Measurements from ENCODE around the gene KCNK13.
A peak's percentile ranks its signal among the peaks of the same experiment; 100 is the strongest.

Gene KCNK13

GRCh38 chr14:90137807-90138206, 76.0 kb downstream of the KCNK13 start:
- DNase-seq: no peak

- no peak for DNase-seq
These were observed 77.4 kb downstream of the KCNK13 start for GRCh38 chr14:90139199-90139598.

GRCh38 chr14:90140298-90140955, 78.6 kb downstream of the KCNK13 start:
- DNase-seq: no peak

DNA sequence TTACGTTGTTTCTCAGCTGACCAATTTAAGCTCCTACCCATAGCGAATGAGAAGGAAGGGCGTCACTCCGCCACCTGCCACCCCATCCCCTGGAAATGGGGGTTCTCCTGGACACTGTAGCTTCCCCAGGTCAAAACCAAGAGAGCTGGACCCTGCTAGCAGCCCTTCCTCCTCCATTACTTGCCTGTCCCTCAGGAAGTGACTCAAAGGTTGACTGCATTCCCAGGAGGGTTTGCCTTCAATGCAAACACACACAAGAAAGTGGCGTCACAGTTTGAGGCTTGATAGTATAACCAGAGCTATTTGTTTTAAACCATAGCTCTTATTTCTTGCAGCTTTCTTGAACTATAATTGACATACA, 79.1 kb downstream of the KCNK13 start:
- DNase-seq: no peak

- no peak for DNase-seq
These were observed 91.6 kb downstream of the KCNK13 start for GRCh38 chr14:90153429-90153828.

- DNase-seq: no peak
These were observed 92.3 kb downstream of the KCNK13 start for GRCh38 chr14:90154110-90154509.

DNA sequence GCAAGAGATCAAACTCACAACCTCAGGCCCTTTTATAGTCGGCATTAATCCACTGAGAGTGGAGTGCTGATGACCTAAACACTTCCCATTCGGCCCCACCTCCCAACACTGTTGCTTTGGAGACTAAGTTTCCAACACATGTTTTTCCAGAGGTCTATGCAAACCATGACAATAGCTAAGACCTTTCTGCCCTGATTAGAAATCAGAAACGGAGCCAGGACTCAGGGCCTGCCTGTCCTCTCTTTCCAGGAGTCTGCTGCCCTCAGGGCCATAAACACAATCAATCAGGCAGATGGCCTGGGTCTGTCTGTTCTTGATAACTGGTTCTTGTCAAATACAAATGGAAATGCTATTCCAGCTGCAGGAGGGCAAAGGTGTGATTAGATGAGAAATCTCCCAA, 97.4 kb downstream of the KCNK13 start:
- DNase-seq: no peak

DNA sequence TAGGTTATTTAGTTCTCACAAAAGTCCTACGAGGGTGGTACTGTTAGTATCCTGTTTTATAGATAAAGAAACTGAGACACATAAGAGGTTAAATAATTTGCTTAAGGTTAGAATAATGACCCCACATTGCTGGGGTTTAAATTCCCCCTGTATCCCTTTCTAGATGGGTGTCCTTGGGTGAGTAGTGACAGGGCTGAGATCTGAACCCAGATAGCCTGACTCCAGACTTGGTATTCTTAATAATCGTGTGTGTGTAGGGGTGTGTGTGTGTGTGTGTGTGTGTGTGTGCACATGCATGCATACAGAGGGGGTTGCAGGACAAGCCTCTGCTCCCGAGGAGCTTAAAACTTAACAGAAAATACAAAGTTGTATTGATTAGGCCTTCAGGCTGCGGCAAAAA, 97.9 kb downstream of the KCNK13 start:
- no peak for DNase-seq

DNA sequence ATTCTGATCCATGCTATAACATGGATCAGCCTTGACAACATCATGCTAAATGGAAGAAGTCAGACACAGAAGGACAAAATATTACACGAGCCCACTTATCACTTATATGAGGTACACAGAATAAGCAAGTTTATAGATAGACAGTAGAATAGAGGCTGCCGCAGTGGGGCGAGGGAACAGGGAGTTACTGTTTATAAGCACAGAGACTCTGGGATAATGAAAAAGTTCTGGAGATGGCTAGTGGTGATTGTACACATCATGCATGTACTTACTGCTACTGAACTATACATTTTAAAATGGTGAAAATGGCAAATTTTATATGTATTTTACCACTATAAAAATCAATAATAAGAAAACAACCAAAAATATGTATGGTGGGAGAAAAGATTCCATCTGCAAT, 99.3 kb downstream of the KCNK13 start:
- no peak for DNase-seq

GRCh38 chr14:90168425-90169105, 106.8 kb downstream of the KCNK13 start:
- DNase-seq: no peak

DNA sequence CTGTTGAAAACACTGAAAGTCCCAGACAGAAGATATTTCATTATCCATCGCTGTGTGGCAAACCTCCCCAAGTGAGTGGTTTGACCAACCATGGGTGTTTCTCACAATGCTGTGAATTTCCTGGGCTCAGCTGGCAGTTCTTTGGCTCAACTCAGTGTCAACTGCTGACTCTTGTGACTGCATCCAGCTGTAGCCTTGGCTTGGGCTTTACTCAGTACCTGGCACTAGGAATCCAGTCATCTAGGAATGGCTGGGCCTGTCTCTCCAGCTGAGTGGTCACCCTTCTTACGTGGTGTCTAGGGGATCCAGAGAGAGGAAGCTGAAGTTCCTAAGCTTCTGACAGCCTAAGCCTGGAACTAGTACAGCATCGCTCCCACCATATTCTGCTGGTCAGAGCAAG, 113.8 kb downstream of the KCNK13 start:
- no peak for DNase-seq

- DNase-seq: no peak
These were observed 115.9 kb downstream of the KCNK13 start for GRCh38 chr14:90177539-90178189.

DNA sequence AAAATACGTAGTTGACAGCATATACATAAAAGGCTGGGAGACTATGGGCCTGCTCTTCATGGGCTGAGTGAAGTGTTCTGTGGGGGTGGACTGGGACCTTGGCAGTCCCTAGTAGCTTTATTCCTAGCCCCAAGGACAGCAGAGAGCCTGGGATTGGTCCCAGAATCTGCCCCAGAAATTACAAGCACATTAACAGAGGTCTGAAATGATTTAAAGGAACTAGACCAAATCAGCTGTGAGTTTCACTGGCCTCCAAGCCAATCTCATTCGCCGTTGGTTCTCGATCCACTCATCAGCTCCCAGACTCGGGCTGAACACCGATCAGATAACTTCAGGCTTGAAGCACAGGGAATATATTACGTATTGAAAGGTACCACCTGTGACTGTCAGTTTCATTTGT, 117.6 kb downstream of the KCNK13 start:
- no peak for DNase-seq

DNA sequence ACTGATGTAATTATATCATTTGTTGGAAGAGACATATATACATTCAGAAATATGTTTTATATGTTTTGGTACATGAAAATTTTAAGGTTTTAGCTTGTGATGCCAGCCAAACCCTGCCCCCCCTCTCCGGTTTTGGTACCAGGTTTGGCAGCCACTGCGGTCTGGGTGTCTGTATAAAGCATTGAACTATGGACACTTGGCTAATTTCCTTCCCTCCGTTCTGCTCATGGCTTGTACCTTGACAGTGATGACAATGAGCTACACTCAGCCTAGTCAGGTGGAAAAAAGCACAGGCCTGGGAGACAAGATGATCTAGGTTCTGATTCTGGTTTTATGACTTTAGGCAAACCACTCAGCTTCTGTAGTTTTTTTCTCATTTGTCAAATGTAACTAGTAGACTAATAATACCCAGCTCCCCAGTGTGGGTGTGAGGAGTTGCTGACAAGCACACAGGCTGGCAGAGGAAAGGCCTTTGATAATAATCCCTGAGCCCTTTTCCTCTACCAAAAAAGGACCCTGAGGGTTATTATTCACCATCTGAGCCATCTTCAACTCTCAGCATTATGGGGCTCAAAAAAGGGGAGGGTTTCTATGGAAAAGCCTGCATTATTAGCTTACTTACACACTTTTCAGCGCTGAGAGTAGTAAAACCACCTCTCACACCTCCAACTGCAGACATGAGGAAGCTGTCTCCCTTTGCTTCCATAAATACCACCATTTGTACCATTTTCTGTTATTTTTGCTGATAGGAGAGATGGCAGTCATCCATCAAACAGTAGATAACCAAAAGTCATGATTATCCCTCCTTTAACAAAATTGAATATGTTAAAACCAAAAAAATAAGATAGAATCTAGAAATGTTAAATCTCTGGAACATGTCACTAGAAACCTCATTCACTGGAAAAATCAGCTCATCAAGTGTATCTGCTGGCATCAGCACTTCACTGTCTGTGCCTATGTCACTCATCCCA, 118.3 kb downstream of the KCNK13 start:
- no peak for DNase-seq

DNA sequence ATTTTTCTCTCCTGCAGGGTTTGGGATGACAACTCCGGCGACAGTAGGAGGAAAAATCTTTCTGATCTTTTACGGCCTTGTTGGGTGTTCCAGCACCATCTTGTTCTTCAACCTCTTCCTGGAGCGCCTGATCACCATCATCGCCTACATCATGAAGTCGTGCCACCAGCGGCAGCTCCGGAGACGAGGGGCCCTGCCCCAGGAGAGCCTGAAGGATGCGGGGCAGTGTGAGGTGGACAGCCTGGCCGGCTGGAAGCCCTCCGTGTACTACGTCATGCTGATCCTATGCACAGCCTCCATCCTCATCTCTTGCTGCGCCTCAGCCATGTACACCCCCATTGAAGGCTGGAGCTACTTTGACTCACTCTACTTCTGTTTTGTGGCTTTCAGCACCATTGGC, 122.3 kb downstream of the KCNK13 start:
- no peak for DNase-seq

DNA sequence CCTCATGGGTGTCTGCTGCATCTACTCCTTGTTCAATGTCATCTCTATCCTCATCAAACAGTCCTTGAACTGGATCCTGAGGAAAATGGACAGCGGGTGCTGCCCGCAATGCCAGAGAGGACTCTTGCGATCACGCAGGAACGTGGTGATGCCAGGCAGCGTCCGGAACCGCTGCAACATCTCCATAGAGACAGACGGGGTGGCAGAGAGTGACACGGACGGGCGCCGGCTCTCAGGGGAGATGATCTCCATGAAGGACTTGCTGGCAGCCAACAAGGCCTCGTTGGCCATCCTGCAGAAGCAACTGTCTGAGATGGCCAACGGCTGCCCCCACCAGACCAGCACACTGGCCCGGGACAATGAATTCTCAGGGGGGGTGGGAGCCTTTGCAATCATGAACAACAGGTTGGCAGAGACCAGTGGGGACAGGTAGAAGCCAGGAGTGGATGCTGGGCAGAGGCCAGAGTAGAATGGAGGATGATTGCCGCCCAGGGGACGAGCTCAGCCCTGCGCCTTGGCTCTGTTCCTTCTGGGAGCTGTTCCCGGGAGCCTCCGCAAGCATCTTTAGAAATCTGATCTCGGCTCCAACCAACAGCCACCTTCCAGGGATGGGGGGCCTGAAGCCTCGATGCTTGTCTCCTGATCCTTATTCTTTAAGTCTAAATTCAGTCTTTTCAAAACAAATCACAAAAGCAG, 122.9 kb downstream of the KCNK13 start:
- DNase-seq: no peak

DNA sequence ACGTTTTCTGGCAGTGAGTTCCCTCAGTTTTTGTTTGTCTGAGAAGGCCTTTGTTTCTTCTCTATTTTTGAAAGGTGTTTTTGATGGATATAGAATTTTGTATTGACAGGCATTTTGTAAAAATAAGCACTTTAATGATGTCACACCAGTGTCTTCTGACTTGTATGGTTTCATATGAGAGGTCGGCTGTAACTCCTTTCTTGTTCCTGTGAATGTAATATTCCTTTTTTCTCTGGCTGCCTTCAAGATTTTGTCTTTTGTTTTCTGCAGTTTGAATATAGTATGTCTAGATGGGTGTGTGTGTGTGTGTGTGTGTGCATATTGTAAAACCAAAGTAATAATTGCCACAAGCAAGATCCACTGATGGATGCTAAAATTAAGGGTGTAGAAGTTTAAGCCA, 126.8 kb downstream of the KCNK13 start:
- DNase-seq: no peak

GRCh38 chr14:90191154-90191553, 129.4 kb downstream of the KCNK13 start:
- no peak for DNase-seq

- no peak for DNase-seq
These were observed 129.8 kb downstream of the KCNK13 start for GRCh38 chr14:90191585-90191984.

- peak in 1 of 2 donors; percentile 3 for DNase-seq
These were observed 132.1 kb downstream of the KCNK13 start for GRCh38 chr14:90193925-90194324.

DNA sequence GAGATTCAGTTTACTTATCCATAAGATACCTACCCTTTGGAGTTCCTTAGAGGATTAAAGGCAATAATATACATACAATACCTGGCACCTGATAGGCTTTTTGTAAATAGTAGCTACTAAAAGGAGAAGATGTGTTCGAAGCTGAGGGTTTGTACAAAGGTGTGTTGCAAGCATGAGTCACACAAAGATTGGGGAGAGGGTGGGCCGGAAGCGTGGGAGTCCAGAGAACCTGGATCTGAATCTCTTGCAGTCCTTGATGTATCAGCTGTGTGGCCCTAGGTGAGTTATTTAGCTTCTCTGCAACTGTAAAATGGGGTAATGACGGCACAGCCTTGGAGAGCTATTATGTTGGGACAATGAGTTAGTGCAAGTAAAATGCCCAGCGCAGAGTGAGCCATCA, 132.9 kb downstream of the KCNK13 start:
- no peak for DNase-seq

DNA sequence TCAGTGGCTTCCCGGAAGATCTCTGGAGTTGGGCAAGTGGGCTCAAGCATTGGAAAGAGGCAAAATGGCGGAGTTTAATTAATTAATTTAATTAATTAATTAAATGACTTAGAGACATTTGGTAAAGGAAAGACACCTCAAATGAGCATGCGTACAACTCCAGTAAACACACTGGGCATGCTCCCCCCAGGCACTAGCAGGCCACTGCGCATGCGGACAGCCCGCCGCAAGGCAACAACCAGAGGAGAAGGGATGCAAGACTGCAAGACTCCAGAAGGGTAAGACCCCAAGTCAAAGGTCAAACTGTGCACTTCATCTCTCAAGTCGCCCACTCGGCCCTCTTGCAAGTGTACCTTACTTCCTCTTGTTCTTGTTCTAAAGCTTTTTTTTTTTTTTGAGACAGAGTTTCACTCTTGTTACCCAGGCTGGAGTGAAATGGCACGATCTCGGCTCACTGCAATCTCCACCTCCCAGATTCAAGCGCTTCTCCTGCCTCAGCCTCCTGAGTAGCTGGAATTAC, 136.8 kb downstream of the KCNK13 start:
- no peak for DNase-seq
